B cell (primary cell): Measurements from ENCODE around the gene FRMPD4. TPM values are rescaled to one million over a fixed set of nuclear protein-coding genes. Genes with fewer than 3 reads are reported as not detected.

Source experiments
- ATAC-seq: fragments of 200-7000 bp; cut with Tn5 transposase; one replicate; pipeline ENCODE4 v1.10.0; 2021; ENCODE audit warnings: low read depth, mild to moderate bottlenecking, moderate number of reproducible peaks, moderate library complexity
- CTCF ChIA-PET: fragments of 350-600 bp; sonication (Branson Sonifier 250); formaldehyde crosslinking; loops from one replicate; lab custom pipeline; 2021; ENCODE audit warnings: antibody characterized with exemption, inconsistent platforms; lab: Charles Lee
- POLR2A ChIA-PET: fragments of 350-600 bp; sonication (Branson Sonifier 250); formaldehyde crosslinking; loops from one replicate; lab custom pipeline; 2021; ENCODE audit warnings: antibody characterized with exemption; lab: Charles Lee
- DNase-seq: peaks from one replicate; pipeline ENCODE4 v3.0.0; 2013
- H2AFZ ChIP-seq: 2 replicates; pipeline ENCODE4 v1.6.1; 2012; ENCODE audit warnings: mild to moderate bottlenecking, low read depth, low read length; ENCODE audit not compliant: insufficient read depth, poor library complexity, severe bottlenecking
- H3K27ac ChIP-seq, 2 donors: 1 replicate in 1 of 2; 2 replicates in 1 of 2; pipeline ENCODE4 v1.5.1; 2012 to 2013; ENCODE audit warnings: low read length in 2 of 2, mild to moderate bottlenecking in 2 of 2, moderate library complexity in 1 of 2
- H3K27me3 ChIP-seq, 4 experiments: fragments of 200-600 bp in 1 of 4; sonication (generic) in 1 of 4; replicated peaks in 1 of 4; 1 replicate in 2 of 4; 2 replicates in 2 of 4; pipeline versions ENCODE4 v1.6.1 to v1.7.0; 2013 to 2016; ENCODE audit warnings: low read length in 3 of 4, mild to moderate bottlenecking in 2 of 4, mixed read lengths in 1 of 4, moderate library complexity in 1 of 4; ENCODE audit not compliant: insufficient read depth in 4 of 4, control insufficient read depth in 3 of 4; ENCODE audit errors: control extremely low read depth in 1 of 4
- H3K36me3 ChIP-seq, 2 experiments: replicated peaks in 1 of 2; 1 replicate in 1 of 2; 2 replicates in 1 of 2; pipeline versions ENCODE4 v1.6.1 to v1.7.1; 2013; ENCODE audit warnings: low read length in 1 of 2; ENCODE audit not compliant: insufficient read depth in 2 of 2, control insufficient read depth in 1 of 2; ENCODE audit errors: control extremely low read depth in 1 of 2, extremely low read depth in 1 of 2
- H3K4me1 ChIP-seq, 2 donors: fragments of 200-600 bp in 1 of 2; sonication (generic) in 1 of 2; 1 replicate in 1 of 2; 2 replicates in 1 of 2; pipeline versions ENCODE4 v1.5.1 to v1.6.1; 2013 to 2017; ENCODE audit warnings: low read length in 2 of 2; ENCODE audit not compliant: control insufficient read depth in 2 of 2, insufficient read depth in 2 of 2
- H3K4me2 ChIP-seq: replicated peaks from 2 replicates; pipeline ENCODE3; 2012; ENCODE audit warnings: mild to moderate bottlenecking, low read depth, low read length; ENCODE audit not compliant: poor library complexity, severe bottlenecking
- H3K4me3 ChIP-seq, 5 experiments: fragments of 200-600 bp in 1 of 5; sonication (generic) in 1 of 5; 1 replicate in 3 of 5; 2 replicates in 2 of 5; pipeline versions ENCODE4 v1.5.1 to v1.7.0; 2011 to 2016; ENCODE audit warnings: low read length in 4 of 5, mild to moderate bottlenecking in 4 of 5, low read depth in 2 of 5, control low read depth in 1 of 5, moderate library complexity in 1 of 5; ENCODE audit not compliant: insufficient read depth in 1 of 5; ENCODE audit errors: control extremely low read depth in 1 of 5, extremely low read depth in 1 of 5
- H3K79me2 ChIP-seq: fragments of 200-600 bp; sonication (generic); one replicate; pipeline ENCODE4 v1.6.0; 2016; ENCODE audit warnings: low read length; ENCODE audit not compliant: control insufficient read depth, insufficient read depth
- H3K9ac ChIP-seq: fragments of 200-600 bp; sonication (generic); 2 replicates; pipeline ENCODE4 v1.6.1; 2017; ENCODE audit warnings: mild to moderate bottlenecking, low read length, moderate library complexity
- H3K9me3 ChIP-seq, 3 donors: one replicate each; pipeline versions ENCODE4 v1.6.1 to v1.7.1; 2013; ENCODE audit warnings: low read length in 2 of 3; ENCODE audit not compliant: control insufficient read depth in 2 of 3, insufficient read depth in 1 of 3; ENCODE audit errors: control extremely low read depth in 1 of 3
- H4K20me1 ChIP-seq: 2 replicates; pipeline ENCODE4 v1.6.0; 2012; ENCODE audit warnings: mild to moderate bottlenecking, low read length; ENCODE audit not compliant: insufficient read depth, control insufficient read depth, poor library complexity, severe bottlenecking
- H3K27ac Mint-ChIP-seq: one replicate; pipeline ENCODE4 v1.8.0; 2021; ENCODE audit warnings: mixed read lengths
- H3K27me3 Mint-ChIP-seq: one replicate; pipeline ENCODE4 v1.8.0; 2021; ENCODE audit warnings: mixed read lengths
- H3K4me1 Mint-ChIP-seq: one replicate; pipeline ENCODE4 v1.8.0; 2021; ENCODE audit warnings: mixed read lengths
- H3K4me3 Mint-ChIP-seq: one replicate; pipeline ENCODE4 v1.8.0; 2021; ENCODE audit warnings: mixed read lengths
- H3K9me3 Mint-ChIP-seq: one replicate; pipeline ENCODE4 v1.8.0; 2022; ENCODE audit warnings: mixed read lengths; ENCODE audit not compliant: insufficient read depth
- EZH2 ChIP-seq: IDR thresholded peaks from 2 replicates; pipeline ENCODE4 v1.6.1; 2012; ENCODE audit warnings: borderline replicate concordance, low read depth, mild to moderate bottlenecking, moderate library complexity, low read length; ENCODE audit not compliant: insufficient read depth, poor library complexity, severe bottlenecking
- WGBS: methylation state at CpG from one replicate; pipeline ENCODE4 v1.1.5; 2013; ENCODE audit warnings: missing lambda C conversion rate; ENCODE audit not compliant: insufficient coverage; 5-methylcytosine and 5-hydroxymethylcytosine counted together
- intact Hi-C: fragments of 100-400 bp; cut with micrococcal nuclease; formaldehyde crosslinking; loops from one replicate; pipeline ENCODE4 v1.10.0; 2022
- polyA plus RNA-seq: library from polyadenylated mRNA; depleted of rRNA; stranded (reverse); fragments of >200 nt; gene quantifications from 2 replicates; pipeline ENCODE4 v1.2.3, GENCODE V29; 2012
- total RNA-seq, 2 donors: library from RNA; stranded (reverse); fragments of 120-200 nt in 1 of 2; gene quantifications; 1 replicate in 1 of 2; 2 replicates in 1 of 2; pipeline versions ENCODE4 v1.2.3 to v1.2.4, GENCODE V29; 2013 to 2022
- TF ChIP-seq, protein P1 (sequence below): fragments of 200-600 bp; IDR thresholded peaks from one replicate; pipeline ENCODE4 v1.8.0; 2022; ENCODE audit warnings: antibody characterized with exemption, mild to moderate bottlenecking

FRMPD4 gene
- total and polyA plus RNA-seq, 2 donors (not counting 1 experiment from before 2014, with no cell fraction given) = not detected

DNA sequence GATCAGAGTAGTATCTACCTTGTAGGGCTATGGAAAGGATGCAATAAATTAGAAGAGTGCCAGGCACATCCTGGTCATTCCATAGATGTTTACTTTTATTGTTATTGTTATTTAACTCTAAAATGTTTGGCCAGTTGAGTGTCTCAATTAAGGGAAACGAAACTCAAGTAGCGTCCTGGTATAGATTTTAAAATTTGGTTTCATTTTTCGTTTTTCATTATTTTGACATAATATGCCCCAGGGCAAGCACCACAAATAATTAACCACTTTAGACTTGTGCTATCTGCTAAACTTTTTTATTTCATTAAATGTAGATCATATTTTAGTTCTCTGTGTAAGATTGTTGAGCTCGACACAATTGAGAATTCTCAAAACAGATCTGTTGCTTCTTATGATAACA lies 473.2 kb downstream of the FRMPD4 start:
- WGBS = no CpG with 5 or more reads among the region's 4 CpGs
- Histone ChIP-seq H3K4me1 (no peaks in the 10 kb centered on the region), H3K4me3 (no peak overlapping the region), H3K36me3 (no peaks in the 10 kb centered on the region), H3K9ac (no peak overlapping the region), H3K79me2 (no peaks in the 10 kb centered on the region), H3K9me3 (no peaks in the 10 kb centered on the region), H3K27ac (no peak overlapping the region), H4K20me1 (no peaks in the 10 kb centered on the region), H3K27me3 (no peaks in the 10 kb centered on the region), H2AFZ (no peak overlapping the region), H3K4me2 (no peak overlapping the region)
- Mint-ChIP-seq H3K9me3 (no peaks in the 10 kb centered on the region), H3K27me3 (peaks cover 7% of the 10 kb centered on the region), H3K4me3 (no peak overlapping the region), H3K27ac (no peak overlapping the region), H3K4me1 (no peaks in the 10 kb centered on the region)
- CTCF ChIA-PET = no interaction called here
- intact Hi-C loops = no loop called here
- DNase-seq (no peak), ATAC-seq (no peak)
- POLR2A ChIA-PET = no interaction called here
- no peak for TF ChIP-seq EZH2
- TF ChIP-seq, protein P1, sequence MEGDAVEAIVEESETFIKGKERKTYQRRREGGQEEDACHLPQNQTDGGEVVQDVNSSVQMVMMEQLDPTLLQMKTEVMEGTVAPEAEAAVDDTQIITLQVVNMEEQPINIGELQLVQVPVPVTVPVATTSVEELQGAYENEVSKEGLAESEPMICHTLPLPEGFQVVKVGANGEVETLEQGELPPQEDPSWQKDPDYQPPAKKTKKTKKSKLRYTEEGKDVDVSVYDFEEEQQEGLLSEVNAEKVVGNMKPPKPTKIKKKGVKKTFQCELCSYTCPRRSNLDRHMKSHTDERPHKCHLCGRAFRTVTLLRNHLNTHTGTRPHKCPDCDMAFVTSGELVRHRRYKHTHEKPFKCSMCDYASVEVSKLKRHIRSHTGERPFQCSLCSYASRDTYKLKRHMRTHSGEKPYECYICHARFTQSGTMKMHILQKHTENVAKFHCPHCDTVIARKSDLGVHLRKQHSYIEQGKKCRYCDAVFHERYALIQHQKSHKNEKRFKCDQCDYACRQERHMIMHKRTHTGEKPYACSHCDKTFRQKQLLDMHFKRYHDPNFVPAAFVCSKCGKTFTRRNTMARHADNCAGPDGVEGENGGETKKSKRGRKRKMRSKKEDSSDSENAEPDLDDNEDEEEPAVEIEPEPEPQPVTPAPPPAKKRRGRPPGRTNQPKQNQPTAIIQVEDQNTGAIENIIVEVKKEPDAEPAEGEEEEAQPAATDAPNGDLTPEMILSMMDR = no peak

DNA sequence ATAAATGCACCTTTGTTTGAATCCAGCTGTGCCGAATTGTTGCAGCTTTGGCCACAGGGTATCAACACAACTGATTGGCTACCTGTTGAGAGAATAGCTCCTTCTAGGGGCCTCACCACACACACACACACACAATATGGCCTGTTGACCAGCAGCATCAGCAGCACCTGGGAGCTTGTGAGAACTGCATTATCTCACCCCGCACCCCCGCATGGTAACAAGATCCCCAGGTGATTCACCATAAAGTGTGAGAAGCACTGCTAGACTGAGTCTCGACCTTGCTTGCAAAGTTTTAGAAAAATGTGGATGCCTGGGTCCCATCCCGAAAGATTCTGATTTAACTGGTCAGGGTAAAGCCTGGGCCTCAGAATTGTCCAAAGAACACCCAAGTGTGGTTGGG lies 476.0 kb downstream of the FRMPD4 start:
- no peak overlapping the region for H3K4me3 ChIP-seq
- no peak overlapping the region for H2AFZ ChIP-seq
- H3K9me3 ChIP-seq = no peaks in the 10 kb centered on the region
- CTCF ChIA-PET = no interaction called here
- no peak overlapping the region for H3K4me3 Mint-ChIP-seq
- H3K9me3 Mint-ChIP-seq = no peaks in the 10 kb centered on the region
- no peaks in the 10 kb centered on the region for H3K27me3 Mint-ChIP-seq
- H3K36me3 ChIP-seq = no peaks in the 10 kb centered on the region
- no peaks in the 10 kb centered on the region for H3K4me1 Mint-ChIP-seq
- no peaks in the 10 kb centered on the region for H3K79me2 ChIP-seq
- H3K9ac ChIP-seq = no peak overlapping the region
- H3K4me2 ChIP-seq = no peak overlapping the region
- H3K27me3 ChIP-seq = no peaks in the 10 kb centered on the region
- DNase-seq (no peak), ATAC-seq (no peak)
- POLR2A ChIA-PET = no interaction called here
- no peak overlapping the region for H3K27ac Mint-ChIP-seq
- no peak overlapping the region for H3K27ac ChIP-seq
- intact Hi-C loops = no loop called here
- 93% methylated on average over 3 of the region's 5 CpGs for WGBS
- H3K4me1 ChIP-seq = no peaks in the 10 kb centered on the region
- no peaks in the 10 kb centered on the region for H4K20me1 ChIP-seq
- TF ChIP-seq, protein P1 = no peak
- no peak for TF ChIP-seq EZH2
